ENCODE data around the gene IL33.

GRCh38 chr9:6226696-6227095 lies 11.1 kb downstream of the IL33 start:
- TF ChIP-seq ZBTB33 (IDR thresholded peaks at IDR 0.05; ENCODE audit: extremely low read depth, insufficient replicate concordance, low read length) (no peak), POLR2AphosphoS5 (IDR thresholded peaks at IDR 0.05; ENCODE audit: low read depth, low read length) (no peak), POLR2A (IDR thresholded peaks at IDR 0.05; ENCODE audit: borderline replicate concordance, extremely low read depth, insufficient read depth, insufficient read length) (no peak)

Measured in HCT116 (cell line).